ENCODE results near the gene CHSY3.

Gene CHSY3

DNA sequence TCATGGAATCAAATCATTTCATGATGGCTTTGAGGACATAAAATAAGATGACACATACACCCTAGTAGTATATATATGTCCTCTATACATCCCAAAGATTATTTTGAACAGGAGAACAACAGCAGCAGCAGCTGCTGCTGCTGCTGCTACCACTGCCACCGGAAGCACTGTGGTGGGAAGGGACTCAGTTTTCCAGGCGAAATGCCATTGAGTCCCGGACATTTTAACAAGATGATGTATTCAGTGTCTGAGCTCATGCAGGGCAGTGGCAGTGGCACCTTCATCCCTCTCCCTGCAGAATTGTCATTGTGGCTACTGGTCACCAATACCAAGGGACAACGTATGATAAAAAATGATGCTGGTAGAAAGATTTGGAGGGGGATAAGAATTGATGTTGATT, 151.3 kb downstream of the CHSY3 start:
- H3K4me1 ChIP-seq (ENCODE audit: control insufficient read depth, low read length): no peaks in the 10 kb centered on the region
- TF ChIP-seq, protein P1, sequence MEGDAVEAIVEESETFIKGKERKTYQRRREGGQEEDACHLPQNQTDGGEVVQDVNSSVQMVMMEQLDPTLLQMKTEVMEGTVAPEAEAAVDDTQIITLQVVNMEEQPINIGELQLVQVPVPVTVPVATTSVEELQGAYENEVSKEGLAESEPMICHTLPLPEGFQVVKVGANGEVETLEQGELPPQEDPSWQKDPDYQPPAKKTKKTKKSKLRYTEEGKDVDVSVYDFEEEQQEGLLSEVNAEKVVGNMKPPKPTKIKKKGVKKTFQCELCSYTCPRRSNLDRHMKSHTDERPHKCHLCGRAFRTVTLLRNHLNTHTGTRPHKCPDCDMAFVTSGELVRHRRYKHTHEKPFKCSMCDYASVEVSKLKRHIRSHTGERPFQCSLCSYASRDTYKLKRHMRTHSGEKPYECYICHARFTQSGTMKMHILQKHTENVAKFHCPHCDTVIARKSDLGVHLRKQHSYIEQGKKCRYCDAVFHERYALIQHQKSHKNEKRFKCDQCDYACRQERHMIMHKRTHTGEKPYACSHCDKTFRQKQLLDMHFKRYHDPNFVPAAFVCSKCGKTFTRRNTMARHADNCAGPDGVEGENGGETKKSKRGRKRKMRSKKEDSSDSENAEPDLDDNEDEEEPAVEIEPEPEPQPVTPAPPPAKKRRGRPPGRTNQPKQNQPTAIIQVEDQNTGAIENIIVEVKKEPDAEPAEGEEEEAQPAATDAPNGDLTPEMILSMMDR (IDR thresholded peaks at IDR 0.05; ENCODE audit: low read depth, low read length, poor library complexity, severe bottlenecking): no peak
- H3K27me3 ChIP-seq (ENCODE audit: control insufficient read depth, low read length): no peaks in the 10 kb centered on the region
- no peaks in the 10 kb centered on the region for H3K79me2 ChIP-seq (ENCODE audit: control insufficient read depth, low read length)
- no peaks in the 10 kb centered on the region for H3K36me3 ChIP-seq (ENCODE audit: control insufficient read depth, low read length)
- no peak overlapping the region for H3K4me2 ChIP-seq (ENCODE audit: low read length)
- no peaks in the 10 kb centered on the region for H3F3A ChIP-seq (ENCODE audit: control insufficient read depth, insufficient read depth)
- H3K9me2 ChIP-seq (replicated peaks; ENCODE audit: control insufficient read depth, low read length): no peaks in the 10 kb centered on the region
- H3K4me3 ChIP-seq (ENCODE audit: low read length): no peak overlapping the region
- no peak overlapping the region for H3K27ac ChIP-seq (ENCODE audit: low read depth, low read length)
- no peaks in the 10 kb centered on the region for H4K20me1 ChIP-seq (ENCODE audit: control insufficient read depth, insufficient read depth, low read depth, low read length)
- no peaks in the 10 kb centered on the region for H3K9me3 ChIP-seq (ENCODE audit: control insufficient read depth, insufficient read depth, low read length)

DNA sequence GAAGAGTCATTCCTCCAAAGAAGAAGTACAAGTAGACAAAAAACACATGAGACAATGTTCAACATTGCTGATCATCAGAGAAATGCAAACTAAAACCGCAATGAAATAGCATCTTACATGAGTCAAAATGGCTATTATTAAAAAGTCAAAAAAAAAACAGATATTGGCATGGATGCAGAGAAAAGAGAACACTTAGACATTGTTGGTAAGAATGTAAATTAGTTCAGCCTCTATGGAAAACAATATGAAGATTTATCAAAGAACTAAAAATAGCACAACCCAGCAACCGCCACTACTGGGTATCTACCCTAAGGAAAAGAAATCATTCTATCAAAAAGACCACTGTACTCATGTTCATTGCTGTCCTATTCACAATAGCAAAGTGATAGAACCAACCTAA, 157.5 kb downstream of the CHSY3 start:
- Histone ChIP-seq H3K27ac (ENCODE audit: low read depth, low read length) (no peak overlapping the region), H3K4me2 (ENCODE audit: low read length) (no peak overlapping the region), H4K20me1 (ENCODE audit: control insufficient read depth, insufficient read depth, low read depth, low read length) (no peaks in the 10 kb centered on the region), H3F3A (ENCODE audit: control insufficient read depth, insufficient read depth) (no peaks in the 10 kb centered on the region), H3K36me3 (ENCODE audit: control insufficient read depth, low read length) (no peaks in the 10 kb centered on the region), H3K4me3 (ENCODE audit: low read length) (no peak overlapping the region), H3K9me3 (ENCODE audit: control insufficient read depth, insufficient read depth, low read length) (no peaks in the 10 kb centered on the region), H3K9me2 (replicated peaks; ENCODE audit: control insufficient read depth, low read length) (no peaks in the 10 kb centered on the region), H3K79me2 (ENCODE audit: control insufficient read depth, low read length) (no peaks in the 10 kb centered on the region), H3K4me1 (ENCODE audit: control insufficient read depth, low read length) (no peaks in the 10 kb centered on the region), H3K27me3 (ENCODE audit: control insufficient read depth, low read length) (no peaks in the 10 kb centered on the region)
- TF ChIP-seq, protein P1 (IDR thresholded peaks at IDR 0.05; ENCODE audit: low read depth, low read length, poor library complexity, severe bottlenecking): no peak
- TF ChIP-seq EZH2phosphoT487 (IDR thresholded peaks at IDR 0.05; ENCODE audit: borderline replicate concordance, low read length): no peak

DNA sequence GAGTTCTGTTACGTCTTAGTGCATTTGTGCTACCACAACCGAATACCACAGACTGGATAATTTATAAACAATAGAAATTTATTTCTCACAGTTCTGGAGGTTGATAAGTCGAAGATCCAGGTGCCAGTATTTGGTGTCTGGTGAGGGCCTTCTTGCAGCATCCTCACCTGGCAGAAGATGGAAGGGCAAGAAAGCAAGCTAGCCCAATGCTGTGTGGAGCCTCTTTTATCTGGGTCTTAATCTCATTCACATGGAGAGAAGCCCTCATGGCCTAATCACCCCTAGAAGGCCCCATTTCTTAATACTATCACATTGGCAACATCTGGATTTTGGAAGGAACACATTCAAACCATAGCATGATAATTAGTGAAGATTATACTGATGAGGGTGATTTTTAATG, 159.3 kb downstream of the CHSY3 start:
- H3K4me3 ChIP-seq (ENCODE audit: low read length): no peak overlapping the region
- H4K20me1 ChIP-seq (ENCODE audit: control insufficient read depth, insufficient read depth, low read depth, low read length): no peaks in the 10 kb centered on the region
- H3F3A ChIP-seq (ENCODE audit: control insufficient read depth, insufficient read depth): no peaks in the 10 kb centered on the region
- no peaks in the 10 kb centered on the region for H3K36me3 ChIP-seq (ENCODE audit: control insufficient read depth, low read length)
- H3K9me3 ChIP-seq (ENCODE audit: control insufficient read depth, insufficient read depth, low read length): no peaks in the 10 kb centered on the region
- no peaks in the 10 kb centered on the region for H3K9me2 ChIP-seq (replicated peaks; ENCODE audit: control insufficient read depth, low read length)
- H3K27me3 ChIP-seq (ENCODE audit: control insufficient read depth, low read length): no peaks in the 10 kb centered on the region
- no peak for TF ChIP-seq EZH2phosphoT487 (IDR thresholded peaks at IDR 0.05; ENCODE audit: borderline replicate concordance, low read length)
- TF ChIP-seq, protein P1 (IDR thresholded peaks at IDR 0.05; ENCODE audit: low read depth, low read length, poor library complexity, severe bottlenecking): no peak
- no peak overlapping the region for H3K27ac ChIP-seq (ENCODE audit: low read depth, low read length)
- H3K79me2 ChIP-seq (ENCODE audit: control insufficient read depth, low read length): no peaks in the 10 kb centered on the region
- H3K4me2 ChIP-seq (ENCODE audit: low read length): no peak overlapping the region
- no peaks in the 10 kb centered on the region for H3K4me1 ChIP-seq (ENCODE audit: control insufficient read depth, low read length)

DNA sequence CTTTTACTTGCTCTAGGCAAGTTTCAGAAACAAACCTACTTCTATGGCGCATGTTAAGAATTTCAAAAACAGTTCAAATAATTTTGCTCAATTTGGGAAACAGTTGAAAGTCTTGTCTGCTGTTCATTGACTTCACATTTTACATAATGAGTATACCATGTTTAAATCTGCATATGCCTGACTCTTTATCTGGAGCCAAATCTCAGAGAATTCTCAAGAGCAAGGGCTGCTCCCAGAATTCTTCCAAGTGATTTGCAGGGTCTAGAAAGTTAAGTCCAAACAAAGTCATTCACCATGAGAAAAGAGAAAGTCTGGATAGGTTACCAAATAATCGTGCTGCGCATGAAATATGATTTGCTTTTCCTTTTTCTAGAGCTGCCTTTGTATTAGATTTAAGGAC, 160.2 kb downstream of the CHSY3 start:
- Histone ChIP-seq H3K27ac (ENCODE audit: low read depth, low read length) (no peak overlapping the region), H3K4me1 (ENCODE audit: control insufficient read depth, low read length) (no peaks in the 10 kb centered on the region), H3K79me2 (ENCODE audit: control insufficient read depth, low read length) (no peaks in the 10 kb centered on the region), H4K20me1 (ENCODE audit: control insufficient read depth, insufficient read depth, low read depth, low read length) (no peaks in the 10 kb centered on the region), H3K27me3 (ENCODE audit: control insufficient read depth, low read length) (no peaks in the 10 kb centered on the region), H3K36me3 (ENCODE audit: control insufficient read depth, low read length) (no peaks in the 10 kb centered on the region), H3F3A (ENCODE audit: control insufficient read depth, insufficient read depth) (no peaks in the 10 kb centered on the region), H3K4me3 (ENCODE audit: low read length) (no peak overlapping the region), H3K4me2 (ENCODE audit: low read length) (no peak overlapping the region), H3K9me3 (ENCODE audit: control insufficient read depth, insufficient read depth, low read length) (no peaks in the 10 kb centered on the region), H3K9me2 (replicated peaks; ENCODE audit: control insufficient read depth, low read length) (no peaks in the 10 kb centered on the region)
- TF ChIP-seq, protein P1 (IDR thresholded peaks at IDR 0.05; ENCODE audit: low read depth, low read length, poor library complexity, severe bottlenecking): no peak
- no peak for TF ChIP-seq EZH2phosphoT487 (IDR thresholded peaks at IDR 0.05; ENCODE audit: borderline replicate concordance, low read length)
